Activated T-helper 17 cell treated with anti-CD3 and anti-CD28 coated beads, Interleukin-2, amount 50 U/mL, for 72 hours (primary cell): Measurements from ENCODE around the gene SIT1. TPM values are rescaled to one million over a fixed set of nuclear protein-coding genes. Genes with fewer than 3 reads are reported as not detected.
"Not testable (repeated sequence)": the region's sequence is repeated elsewhere in the genome, so short reads cannot be mapped to it uniquely, and the experiment has no call there.

Experiments used
- ATAC-seq: fragments of 150-1000 bp; cut with Tn5 transposase; replicated peaks from 2 replicates; pipeline ENCODE4 v1.10.0; 2021; ENCODE audit warnings: mild to moderate bottlenecking, moderate library complexity
- H3K27ac Mint-ChIP-seq: one replicate; pipeline ENCODE4 v1.8.0; 2022; ENCODE audit warnings: mixed read lengths
- H3K27me3 Mint-ChIP-seq: one replicate; pipeline ENCODE4 v1.8.0; 2022; ENCODE audit warnings: mixed read lengths
- H3K36me3 Mint-ChIP-seq: one replicate; pipeline ENCODE4 v1.8.0; 2022; ENCODE audit warnings: low read depth, mild to moderate bottlenecking, mixed read lengths
- H3K4me1 Mint-ChIP-seq: one replicate; pipeline ENCODE4 v1.8.0; 2022; ENCODE audit warnings: mixed read lengths
- H3K4me3 Mint-ChIP-seq: one replicate; pipeline ENCODE4 v1.8.0; 2022; ENCODE audit warnings: mild to moderate bottlenecking, mixed read lengths
- H3K9me3 Mint-ChIP-seq: one replicate; pipeline ENCODE4 v1.8.0; 2022; ENCODE audit warnings: mixed read lengths
- total RNA-seq, 2 donors: library from RNA; stranded (reverse); gene quantifications; one replicate each; pipeline ENCODE4 v1.2.3, GENCODE V29; 2022

Gene SIT1
- total RNA-seq, 2 donors from 2014 or later: 97.0 to 135 TPM

GRCh38 chr9:35640431-35640830 is 10.3 kb downstream of the SIT1 start:
- H3K9me3 Mint-ChIP-seq, H3K27ac Mint-ChIP-seq, H3K27me3 Mint-ChIP-seq, ATAC-seq: not testable (repeated sequence)
- Mint-ChIP-seq H3K36me3 (peaks cover 21% of the 10 kb centered on the region), H3K4me3 (peak overlapping the region; percentile 64), H3K4me1 (peaks cover 24% of the 10 kb centered on the region)

GRCh38 chr9:35639631-35640030 is 11.1 kb downstream of the SIT1 start:
- H3K27me3 Mint-ChIP-seq: no peaks in the 10 kb centered on the region
- H3K4me3 Mint-ChIP-seq: peak overlapping the region; percentile 64
- peak overlapping the region; percentile 65 for H3K27ac Mint-ChIP-seq
- H3K4me1 Mint-ChIP-seq: peaks cover 23% of the 10 kb centered on the region
- ATAC-seq: no peak
- peaks cover 16% of the 10 kb centered on the region for H3K36me3 Mint-ChIP-seq
- peaks cover 4% of the 10 kb centered on the region for H3K9me3 Mint-ChIP-seq

GRCh38 chr9:35639225-35639624 is 11.5 kb downstream of the SIT1 start:
- Mint-ChIP-seq H3K4me1 (peaks cover 20% of the 10 kb centered on the region), H3K36me3 (peaks cover 12% of the 10 kb centered on the region), H3K27ac (peak overlapping the region; percentile 65), H3K4me3 (peak overlapping the region; percentile 64)
- H3K27me3 Mint-ChIP-seq, H3K9me3 Mint-ChIP-seq, ATAC-seq: not testable (repeated sequence)

- peaks cover 10% of the 10 kb centered on the region for H3K36me3 Mint-ChIP-seq
- ATAC-seq, H3K9me3 Mint-ChIP-seq, H3K27me3 Mint-ChIP-seq, H3K27ac Mint-ChIP-seq: not testable (repeated sequence)
- peak overlapping the region; percentile 64 for H3K4me3 Mint-ChIP-seq
- peaks cover 20% of the 10 kb centered on the region for H3K4me1 Mint-ChIP-seq
These were observed 12.0 kb downstream of the SIT1 start for GRCh38 chr9:35638751-35639150.

GRCh38 chr9:35637427-35637955 is 13.2 kb downstream of the SIT1 start:
- Mint-ChIP-seq H3K4me1 (peaks cover 20% of the 10 kb centered on the region), H3K36me3 (peaks cover 10% of the 10 kb centered on the region)
- ATAC-seq, H3K27me3 Mint-ChIP-seq, H3K9me3 Mint-ChIP-seq, H3K4me3 Mint-ChIP-seq, H3K27ac Mint-ChIP-seq: not testable (repeated sequence)

- not testable (repeated sequence) for H3K27me3 Mint-ChIP-seq, H3K4me3 Mint-ChIP-seq, H3K9me3 Mint-ChIP-seq, ATAC-seq, H3K27ac Mint-ChIP-seq
- Mint-ChIP-seq H3K36me3 (peaks cover 10% of the 10 kb centered on the region), H3K4me1 (peaks cover 20% of the 10 kb centered on the region)
These were observed 13.9 kb downstream of the SIT1 start for GRCh38 chr9:35636877-35637246.

GRCh38 chr9:35636135-35636876 is 14.4 kb downstream of the SIT1 start:
- H3K9me3 Mint-ChIP-seq: peaks cover 4% of the 10 kb centered on the region
- peaks cover 20% of the 10 kb centered on the region for H3K4me1 Mint-ChIP-seq
- H3K36me3 Mint-ChIP-seq: peaks cover 10% of the 10 kb centered on the region
- peak overlapping the region; percentile 28 for H3K4me3 Mint-ChIP-seq
- peak overlapping the region; percentile 9 for H3K27ac Mint-ChIP-seq
- no peak for ATAC-seq
- H3K27me3 Mint-ChIP-seq: no peaks in the 10 kb centered on the region

GRCh38 chr9:35635730-35636129 is 15.0 kb downstream of the SIT1 start:
- no peak for ATAC-seq
- Mint-ChIP-seq H3K27me3 (no peaks in the 10 kb centered on the region), H3K4me3 (peak overlapping the region; percentile 28), H3K9me3 (peaks cover 4% of the 10 kb centered on the region), H3K27ac (peak overlapping the region; percentile 9), H3K36me3 (peaks cover 6% of the 10 kb centered on the region), H3K4me1 (peaks cover 20% of the 10 kb centered on the region)

- H3K36me3 Mint-ChIP-seq: no peaks in the 10 kb centered on the region
These were observed 21.1 kb downstream of the SIT1 start for GRCh38 chr9:35629597-35629996.

GRCh38 chr9:35628389-35628991 is 22.2 kb downstream of the SIT1 start:
- Mint-ChIP-seq H3K27me3 (no peaks in the 10 kb centered on the region), H3K36me3 (no peaks in the 10 kb centered on the region), H3K4me3 (no peak overlapping the region), H3K27ac (no peak overlapping the region), H3K9me3 (no peaks in the 10 kb centered on the region), H3K4me1 (no peaks in the 10 kb centered on the region)
- no peak for ATAC-seq

More at GRCh38 chr9:35629597-35629996, 21.1 kb downstream of the SIT1 start:
- no peaks in the 10 kb centered on the region for H3K27me3 Mint-ChIP-seq
- ATAC-seq: peak; percentile 21
- no peak overlapping the region for H3K27ac Mint-ChIP-seq
- H3K4me1 Mint-ChIP-seq: no peaks in the 10 kb centered on the region
- no peaks in the 10 kb centered on the region for H3K9me3 Mint-ChIP-seq
- no peak overlapping the region for H3K4me3 Mint-ChIP-seq

GRCh38 chr9:35627575-35627974 is 23.2 kb downstream of the SIT1 start:
- Mint-ChIP-seq H3K36me3 (no peaks in the 10 kb centered on the region), H3K27ac (no peak overlapping the region)

GRCh38 chr9:35619800-35620158 is 31.0 kb downstream of the SIT1 start:
- Mint-ChIP-seq H3K4me1 (peaks cover 33% of the 10 kb centered on the region), H3K27ac (peak overlapping the region; percentile 94), H3K27me3 (no peaks in the 10 kb centered on the region)

More at GRCh38 chr9:35627575-35627974, 23.2 kb downstream of the SIT1 start:
- Mint-ChIP-seq H3K9me3 (no peaks in the 10 kb centered on the region), H3K27me3 (no peaks in the 10 kb centered on the region), H3K4me3 (no peak overlapping the region), H3K4me1 (no peaks in the 10 kb centered on the region)
- no peak for ATAC-seq

GRCh38 chr9:35618854-35619799 is 31.6 kb downstream of the SIT1 start:
- H3K36me3 Mint-ChIP-seq: peaks cover 6% of the 10 kb centered on the region
- H3K4me3 Mint-ChIP-seq: peak overlapping the region; percentile 92
- H3K27me3 Mint-ChIP-seq: no peaks in the 10 kb centered on the region
- H3K4me1 Mint-ChIP-seq: peaks cover 33% of the 10 kb centered on the region
- H3K9me3 Mint-ChIP-seq: no peaks in the 10 kb centered on the region
- H3K27ac Mint-ChIP-seq: peak overlapping the region; percentile 94
- peak; percentile 77 for ATAC-seq

More at GRCh38 chr9:35619800-35620158, 31.0 kb downstream of the SIT1 start:
- Mint-ChIP-seq H3K9me3 (no peaks in the 10 kb centered on the region), H3K4me3 (peak overlapping the region; percentile 92), H3K36me3 (peaks cover 6% of the 10 kb centered on the region)
- peak; percentile 73 for ATAC-seq

GRCh38 chr9:35618325-35618727 is 32.4 kb downstream of the SIT1 start, which contains the start of gene CD72:
Gene CD72, minus strand, starts transcription at chr9:35618413. Its CDS starts 110 bp downstream, at chr9:35618303.
- Mint-ChIP-seq H3K4me3 (peak within 1 kb of the TSS; percentile 92), H3K27ac (peak within 1 kb of the TSS; percentile 94), H3K4me1 (peaks cover 33% of the 10 kb centered on the region)

More at GRCh38 chr9:35618325-35618727, 32.4 kb downstream of the SIT1 start, which contains the start of gene CD72:
- no peaks in the 10 kb centered on the region for H3K27me3 Mint-ChIP-seq
- peaks cover 6% of the 10 kb centered on the region for H3K36me3 Mint-ChIP-seq
- ATAC-seq: no peak
- no peaks in the 10 kb centered on the region for H3K9me3 Mint-ChIP-seq
